Endometrial microvascular endothelial cells (primary cell): ENCODE measurements around the gene CCT7. TPM values are rescaled to one million over a fixed set of nuclear protein-coding genes. Genes with fewer than 3 reads are reported as not detected.

Experiments used
- in situ Hi-C: cut with HindIII; loops from 2 replicates; pipeline ENCODE4 v1.10.0; 2017; ENCODE audit warnings: low sequenced_read_pairs, low pct_unique_long_range_greater_than_20kb; ENCODE audit errors: inconsistent ontology term
- total RNA-seq: library from RNA; depleted of rRNA; stranded (reverse); fragments of >200 nt; gene quantifications from one replicate; pipeline ENCODE4 v1.2.3, GENCODE V29; 2015; ENCODE audit errors: inconsistent ontology term

Gene CCT7
- total RNA-seq, 1 donor from 2014 or later = 575 TPM

- in situ Hi-C loops = no loop called here
Observed at GRCh38 chr2:73218298-73218697, 15.8 kb upstream of the CCT7 start.

- in situ Hi-C loops = no loop called here
Observed at GRCh38 chr2:73223821-73224220, 10.3 kb upstream of the CCT7 start.

- in situ Hi-C loops = no loop called here
Observed at GRCh38 chr2:73225513-73226360, 8.4 kb upstream of the CCT7 start.

- in situ Hi-C loops = no loop called here
Observed at GRCh38 chr2:73227086-73227485, 7.0 kb upstream of the CCT7 start.

GRCh38 chr2:73228631-73229030, 5.5 kb upstream of the CCT7 start:
- in situ Hi-C loops = no loop called here

GRCh38 chr2:73232403-73233153, 1.5 kb upstream of the CCT7 start:
- in situ Hi-C loops = no loop called here

GRCh38 chr2:73233154-73233931, 765 bp upstream of the CCT7 start, which contains the start of gene PRADC1:
Gene PRADC1, minus strand, starts transcription at chr2:73233239. Its CDS starts 79 bp downstream, at chr2:73233160.
- in situ Hi-C loops = no loop called here

GRCh38 chr2:73235315-73236028, 1.4 kb downstream of the CCT7 start:
- in situ Hi-C loops = no loop called here

GRCh38 chr2:73237168-73237567, 3.1 kb downstream of the CCT7 start:
- in situ Hi-C loops = no loop called here

GRCh38 chr2:73238149-73238548, 4.0 kb downstream of the CCT7 start:
- in situ Hi-C loops = no loop called here

- in situ Hi-C loops = no loop called here
Observed at GRCh38 chr2:73238976-73239375, 4.9 kb downstream of the CCT7 start.

- in situ Hi-C loops = no loop called here
Observed at GRCh38 chr2:73239776-73240175, 5.7 kb downstream of the CCT7 start.

GRCh38 chr2:73243884-73244570, 9.9 kb downstream of the CCT7 start:
- in situ Hi-C loops = no loop called here

- in situ Hi-C loops = no loop called here
Observed at GRCh38 chr2:73244580-73244979, 10.5 kb downstream of the CCT7 start.

GRCh38 chr2:73246850-73247249, 12.7 kb downstream of the CCT7 start:
- in situ Hi-C loops = no loop called here

GRCh38 chr2:73249636-73250035, 15.5 kb downstream of the CCT7 start:
- in situ Hi-C loops = no loop called here

- in situ Hi-C loops = no loop called here
Observed at GRCh38 chr2:73250872-73251846, 17.1 kb downstream of the CCT7 start.
